PC-9 (cell line): ENCODE measurements around the gene ACSM3. TPM values are rescaled to one million over a fixed set of nuclear protein-coding genes. Genes with fewer than 3 reads are reported as not detected.

Source experiments
- BruUV-seq: library from RNA; stranded (reverse); fragments of 400-500 nt; replicated peaks from 2 replicates; lab custom pipeline; 2021; lab: Mats Ljungman, UMichigan
- CTCF ChIA-PET: fragments of 300-600 bp; sonication (Branson Sonifier 250); formaldehyde crosslinking; loops from one replicate; lab custom pipeline; 2022; ENCODE audit warnings: antibody characterized with exemption; lab: Charles Lee
- POLR2A ChIA-PET: fragments of 300-600 bp; sonication (Branson Sonifier 250); formaldehyde crosslinking; loops from one replicate; lab custom pipeline; 2022; ENCODE audit warnings: antibody characterized with exemption; ENCODE audit not compliant: unreplicated experiment; lab: Charles Lee
- DNase-seq, 2 experiments: peaks; one replicate each; pipeline versions ENCODE4 v3.0.0 to v3.0.0-alpha.2; 2015 to 2022; ENCODE audit warnings: mixed read lengths in 1 of 2
- H2AFZ ChIP-seq: fragments of 200-600 bp; sonication (generic); 2 replicates; pipeline ENCODE4 v1.8.1; 2017; ENCODE audit warnings: antibody characterized with exemption
- H3F3A ChIP-seq: fragments of 200-600 bp; sonication (generic); 2 replicates; pipeline ENCODE4 v1.8.1; 2017; ENCODE audit warnings: antibody characterized with exemption, mild to moderate bottlenecking, low read depth; ENCODE audit not compliant: insufficient read depth
- H3K27ac ChIP-seq: fragments of 200-600 bp; sonication (generic); 2 replicates; pipeline ENCODE4 v1.6.1; 2016; ENCODE audit warnings: mixed run types
- H3K27me3 ChIP-seq: fragments of 200-600 bp; sonication (generic); 2 replicates; pipeline ENCODE4 v1.6.1; 2016; ENCODE audit warnings: low read depth, mixed run types; ENCODE audit not compliant: insufficient read depth
- H3K36me3 ChIP-seq: fragments of 200-600 bp; sonication (generic); 2 replicates; pipeline ENCODE4 v1.6.1; 2016; ENCODE audit warnings: low read depth, mixed run types
- H3K4me1 ChIP-seq: fragments of 200-600 bp; sonication (generic); replicated peaks from 2 replicates; pipeline ENCODE4 v1.6.1; 2016; ENCODE audit warnings: mixed run types; ENCODE audit not compliant: insufficient read depth
- H3K4me2 ChIP-seq: fragments of 200-600 bp; sonication (generic); 2 replicates; pipeline ENCODE4 v1.6.1; 2017; ENCODE audit warnings: mixed run types
- H3K4me3 ChIP-seq: fragments of 200-600 bp; sonication (generic); 2 replicates; pipeline ENCODE4 v1.6.1; 2016; ENCODE audit warnings: mixed run types
- H3K79me2 ChIP-seq: fragments of 200-600 bp; sonication (generic); 2 replicates; pipeline ENCODE4 v1.6.1; 2017; ENCODE audit warnings: low read depth, mixed run types
- H3K9me2 ChIP-seq: fragments of 200-600 bp; sonication (generic); 2 replicates; pipeline ENCODE4 v1.8.1; 2017; ENCODE audit warnings: mild to moderate bottlenecking; ENCODE audit not compliant: insufficient read depth
- H3K9me3 ChIP-seq: fragments of 200-600 bp; sonication (generic); 2 replicates; pipeline ENCODE4 v1.8.1; 2016; ENCODE audit warnings: low read depth; ENCODE audit not compliant: insufficient read depth
- H4K20me1 ChIP-seq: fragments of 200-600 bp; sonication (generic); 2 replicates; pipeline ENCODE4 v1.8.1; 2017; ENCODE audit not compliant: insufficient read depth
- CTCF ChIP-seq: fragments of 200-600 bp; sonication (generic); conservative IDR thresholded peaks from 2 replicates; pipeline ENCODE4 v1.6.1; 2017; ENCODE audit warnings: mixed run types, antibody characterized with exemption, mild to moderate bottlenecking, moderate library complexity
- EZH2 ChIP-seq: fragments of 200-600 bp; sonication (generic); IDR thresholded peaks from 2 replicates; pipeline ENCODE4 v1.8.0; 2017; ENCODE audit warnings: antibody characterized with exemption, low read depth
- intact Hi-C: fragments of 100-400 bp; cut with micrococcal nuclease; formaldehyde crosslinking; loops from one replicate; pipeline ENCODE4 v1.10.0; 2022; ENCODE audit not compliant: unreplicated experiment
- total RNA-seq: library from RNA; stranded (reverse); gene quantifications from 2 replicates; pipeline ENCODE4 v1.2.3, GENCODE V29; 2021

Gene ACSM3
- total RNA-seq, 1 experiment from 2014 or later, result 2.4 TPM

GRCh38 chr16:20829536-20829935, 65.7 kb downstream of the ACSM3 start:
- intact Hi-C loops, result no loop called here
- Histone ChIP-seq H3K9me3 (no peaks in the 10 kb centered on the region), H3K4me2 (no peak overlapping the region), H3F3A (no peaks in the 10 kb centered on the region), H3K79me2 (no peaks in the 10 kb centered on the region), H3K27me3 (no peaks in the 10 kb centered on the region), H4K20me1 (no peaks in the 10 kb centered on the region), H3K36me3 (peaks cover 3% of the 10 kb centered on the region; the same call in 1 of the 2 replicates), H3K4me3 (no peak overlapping the region), H3K27ac (no peak overlapping the region), H2AFZ (no peak overlapping the region), H3K9me2 (no peaks in the 10 kb centered on the region), H3K4me1 (no peaks in the 10 kb centered on the region)
- BruUV-seq, result no TSS peak
- CTCF ChIA-PET, result no interaction called here
- TF ChIP-seq CTCF, result no peak
- no peak for TF ChIP-seq EZH2
- POLR2A ChIA-PET, result no interaction called here
- no peak for DNase-seq

- H3K4me1 ChIP-seq, result no peaks in the 10 kb centered on the region
- peaks cover 3% of the 10 kb centered on the region; the same call in 1 of the 2 replicates for H3K36me3 ChIP-seq
- no peaks in the 10 kb centered on the region for H3K9me3 ChIP-seq
- H3K9me2 ChIP-seq, result no peaks in the 10 kb centered on the region
- H3F3A ChIP-seq, result no peaks in the 10 kb centered on the region
- BruUV-seq, result no TSS peak
- no peak for TF ChIP-seq EZH2
- no peak for TF ChIP-seq CTCF
- CTCF ChIA-PET, result no interaction called here
- intact Hi-C loops, result no loop called here
- H2AFZ ChIP-seq, result no peak overlapping the region
- H3K4me3 ChIP-seq, result no peak overlapping the region
- POLR2A ChIA-PET, result interaction anchor here (0.7 kb wide), 1 partner anchor 73 kb away, joined by 4 read pairs; no protein-coding TSS in a partner anchor
- no peak for DNase-seq
- H3K79me2 ChIP-seq, result no peaks in the 10 kb centered on the region
- H3K27me3 ChIP-seq, result no peaks in the 10 kb centered on the region
- no peak overlapping the region for H3K4me2 ChIP-seq
- H4K20me1 ChIP-seq, result no peaks in the 10 kb centered on the region
- no peak overlapping the region for H3K27ac ChIP-seq
These were observed 66.6 kb downstream of the ACSM3 start for GRCh38 chr16:20830372-20830771.

GRCh38 chr16:20833086-20833485, 69.3 kb downstream of the ACSM3 start:
- intact Hi-C loops, result no loop called here
- Histone ChIP-seq H3K79me2 (no peaks in the 10 kb centered on the region), H3K4me3 (no peak overlapping the region), H3F3A (no peaks in the 10 kb centered on the region), H3K27ac (no peak overlapping the region), H3K36me3 (no peaks in the 10 kb centered on the region), H4K20me1 (no peaks in the 10 kb centered on the region), H3K27me3 (no peaks in the 10 kb centered on the region), H3K4me2 (no peak overlapping the region), H2AFZ (no peak overlapping the region), H3K9me2 (no peaks in the 10 kb centered on the region), H3K9me3 (no peaks in the 10 kb centered on the region), H3K4me1 (no peaks in the 10 kb centered on the region)
- DNase-seq, result no peak
- no TSS peak for BruUV-seq
- TF ChIP-seq CTCF (no peak), EZH2 (no peak)
- ChIA-PET POLR2A (no interaction called here), CTCF (no interaction called here)
